Myocyte (in vitro differentiated cells): ENCODE results near the gene AUTS2. TPM values are rescaled to one million over a fixed set of nuclear protein-coding genes. Genes with fewer than 3 reads are reported as not detected.

Experiments used
- DNase-seq: peaks from one replicate; pipeline ENCODE4 v3.0.0-alpha.2; 2012; ENCODE audit warnings: low read depth
- total RNA-seq: library from RNA; depleted of rRNA; stranded (reverse); fragments of >200 nt; gene quantifications from 2 replicates; pipeline ENCODE4 v1.2.3, GENCODE V29; 2014

The AUTS2 gene
- total RNA-seq, 1 donor from 2014 or later: 4.4 TPM

DNA sequence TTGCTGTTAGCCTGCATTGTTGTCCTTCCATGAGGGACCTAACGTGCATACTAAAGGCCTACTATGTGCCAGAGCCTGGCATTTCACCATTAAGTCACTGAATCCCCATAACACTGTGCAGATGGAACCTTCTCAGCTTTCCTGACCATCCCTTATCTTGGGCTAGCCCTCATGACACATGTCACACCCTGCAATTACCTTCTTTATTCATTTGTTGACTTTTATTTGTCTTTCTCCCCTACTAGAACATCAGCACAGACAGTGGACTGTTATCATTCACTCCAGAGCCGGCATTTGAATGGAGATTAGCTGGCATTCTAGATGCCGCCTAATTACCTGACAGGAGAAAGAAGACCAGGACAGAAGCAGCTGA is 1062.5 kb downstream of the AUTS2 start:
- DNase-seq: no peak

GRCh38 chr7:70663680-70664079 is 1065.4 kb downstream of the AUTS2 start:
- no peak for DNase-seq

DNA sequence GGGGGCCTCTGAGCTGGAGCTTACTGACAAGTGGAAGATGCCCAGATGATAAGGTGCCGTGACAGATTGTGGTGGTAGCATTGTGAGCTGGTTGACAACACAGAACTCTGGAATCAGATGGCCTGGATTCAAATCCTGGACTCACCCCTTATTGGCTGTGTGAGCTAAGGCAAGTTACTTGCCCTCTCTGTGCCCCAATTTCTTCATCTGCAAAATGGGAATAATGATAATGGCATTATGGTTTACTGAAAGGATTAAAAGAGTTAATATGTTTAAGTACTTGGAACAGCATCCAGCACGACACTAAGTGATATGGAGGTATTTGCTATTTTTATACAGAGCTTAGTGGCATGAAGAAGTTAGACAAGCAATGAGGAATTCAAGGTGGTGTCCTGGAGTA is 1067.7 kb downstream of the AUTS2 start:
- DNase-seq: no peak

GRCh38 chr7:70667406-70667805 is 1069.1 kb downstream of the AUTS2 start:
- no peak for DNase-seq

- DNase-seq: peak; percentile 88
Observed at GRCh38 chr7:70668606-70669358, 1070.5 kb downstream of the AUTS2 start.

DNA sequence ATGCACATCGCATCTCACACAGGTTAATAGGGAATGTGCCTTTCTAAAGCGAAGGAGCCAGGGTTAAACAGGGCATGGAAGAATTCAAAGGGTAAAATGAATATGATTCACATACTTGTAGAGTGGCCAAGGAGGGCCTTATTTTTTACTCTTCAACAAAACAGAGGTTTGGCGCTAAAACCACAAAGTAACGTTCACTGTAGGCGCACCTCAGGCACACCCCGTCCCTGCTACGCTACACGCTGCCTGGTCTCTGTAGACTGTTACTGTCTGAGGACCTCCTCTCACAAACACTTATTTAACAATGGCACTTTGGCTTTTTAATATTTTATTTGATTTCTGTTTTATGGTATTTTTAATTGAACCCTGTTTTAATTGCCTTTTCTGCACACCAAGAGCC is 1071.6 kb downstream of the AUTS2 start:
- no peak for DNase-seq

GRCh38 chr7:70670288-70670687 is 1072.0 kb downstream of the AUTS2 start:
- no peak for DNase-seq

- DNase-seq: no peak
Observed at GRCh38 chr7:70673778-70674570, 1075.7 kb downstream of the AUTS2 start.

DNA sequence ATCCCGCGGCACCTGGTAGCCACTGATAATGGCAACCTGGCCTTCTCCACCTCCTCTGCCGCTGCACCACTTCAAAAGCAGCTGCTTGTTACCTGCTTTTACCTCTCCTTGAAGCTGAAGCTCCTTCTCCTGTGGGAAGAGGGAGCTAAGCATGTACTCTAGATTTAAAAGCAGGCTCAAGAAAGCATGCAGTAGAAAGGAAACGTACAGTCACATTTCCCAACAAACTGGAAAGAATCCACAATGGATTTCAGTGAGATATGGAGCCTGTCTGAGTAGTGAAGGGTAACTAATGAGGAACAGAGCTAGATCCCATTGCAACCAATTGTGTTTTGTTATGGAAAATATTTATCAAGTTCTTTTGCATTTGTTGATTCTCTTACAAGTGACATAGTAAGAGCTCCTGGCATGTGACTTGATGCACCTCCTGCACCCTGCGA is 1076.3 kb downstream of the AUTS2 start:
- no peak for DNase-seq

GRCh38 chr7:70676243-70676642 is 1078.0 kb downstream of the AUTS2 start:
- DNase-seq: no peak

GRCh38 chr7:70678621-70679251 is 1080.5 kb downstream of the AUTS2 start:
- peak; percentile 63 for DNase-seq

DNA sequence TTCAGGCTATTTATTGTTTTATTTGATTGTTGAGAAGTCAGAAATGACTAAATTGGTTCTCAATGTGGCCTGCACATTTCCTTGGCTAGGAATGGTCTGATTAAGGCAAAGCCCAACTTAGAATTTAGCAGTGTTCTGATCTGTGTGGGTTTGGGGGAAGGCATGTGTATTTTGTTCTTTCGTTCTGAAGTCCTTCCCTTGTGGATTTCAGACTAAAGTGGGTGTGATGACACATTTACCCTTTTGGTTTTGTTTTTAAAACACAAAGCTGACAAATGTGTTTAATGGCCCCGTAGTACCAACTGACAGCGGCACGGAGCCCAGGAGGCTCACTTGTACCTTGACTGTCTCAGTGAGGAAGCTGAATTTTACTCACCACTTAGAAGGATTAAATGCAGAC is 1081.4 kb downstream of the AUTS2 start:
- DNase-seq: no peak

GRCh38 chr7:70680306-70680705 is 1082.0 kb downstream of the AUTS2 start:
- no peak for DNase-seq

DNA sequence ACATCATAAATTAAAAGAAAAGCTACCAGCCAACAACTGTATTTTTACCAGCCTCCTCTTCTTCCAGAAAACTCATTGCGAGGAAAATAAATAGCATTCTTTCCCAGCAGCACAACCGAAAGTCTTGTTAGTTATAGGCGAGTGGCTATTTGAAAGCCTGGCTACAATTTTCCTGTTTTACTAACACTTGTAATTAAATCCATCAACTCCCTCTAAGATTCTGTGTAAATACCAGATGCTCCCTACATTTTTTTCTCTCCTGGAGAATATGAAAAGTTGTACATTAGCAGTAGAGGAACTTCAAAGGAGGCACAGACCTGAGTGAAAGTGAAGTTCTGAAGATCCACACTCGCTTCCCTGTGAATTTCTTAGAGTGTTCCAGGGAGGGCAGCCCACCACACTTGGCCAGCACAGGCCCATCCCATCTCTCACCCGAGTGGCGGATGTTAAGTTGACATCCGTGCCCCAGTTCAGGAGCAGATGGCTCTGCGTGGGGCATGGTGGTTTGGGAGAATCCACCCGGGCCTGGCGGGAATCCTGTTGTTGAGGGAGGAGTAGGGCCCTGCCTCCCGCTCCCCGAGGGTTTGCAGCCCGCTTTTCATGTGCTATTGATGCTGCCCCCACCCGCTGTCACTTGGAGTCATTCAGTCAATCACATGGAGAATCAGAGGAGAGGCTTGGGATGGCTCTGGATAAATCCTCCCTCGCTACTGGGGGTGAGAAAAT is 1082.6 kb downstream of the AUTS2 start:
- no peak for DNase-seq

- no peak for DNase-seq
Observed at GRCh38 chr7:70681469-70682350, 1083.4 kb downstream of the AUTS2 start.

GRCh38 chr7:70684173-70684572 is 1085.9 kb downstream of the AUTS2 start:
- DNase-seq: no peak

- peak; percentile 82 for DNase-seq
Observed at GRCh38 chr7:70693321-70693685, 1095.0 kb downstream of the AUTS2 start.

DNA sequence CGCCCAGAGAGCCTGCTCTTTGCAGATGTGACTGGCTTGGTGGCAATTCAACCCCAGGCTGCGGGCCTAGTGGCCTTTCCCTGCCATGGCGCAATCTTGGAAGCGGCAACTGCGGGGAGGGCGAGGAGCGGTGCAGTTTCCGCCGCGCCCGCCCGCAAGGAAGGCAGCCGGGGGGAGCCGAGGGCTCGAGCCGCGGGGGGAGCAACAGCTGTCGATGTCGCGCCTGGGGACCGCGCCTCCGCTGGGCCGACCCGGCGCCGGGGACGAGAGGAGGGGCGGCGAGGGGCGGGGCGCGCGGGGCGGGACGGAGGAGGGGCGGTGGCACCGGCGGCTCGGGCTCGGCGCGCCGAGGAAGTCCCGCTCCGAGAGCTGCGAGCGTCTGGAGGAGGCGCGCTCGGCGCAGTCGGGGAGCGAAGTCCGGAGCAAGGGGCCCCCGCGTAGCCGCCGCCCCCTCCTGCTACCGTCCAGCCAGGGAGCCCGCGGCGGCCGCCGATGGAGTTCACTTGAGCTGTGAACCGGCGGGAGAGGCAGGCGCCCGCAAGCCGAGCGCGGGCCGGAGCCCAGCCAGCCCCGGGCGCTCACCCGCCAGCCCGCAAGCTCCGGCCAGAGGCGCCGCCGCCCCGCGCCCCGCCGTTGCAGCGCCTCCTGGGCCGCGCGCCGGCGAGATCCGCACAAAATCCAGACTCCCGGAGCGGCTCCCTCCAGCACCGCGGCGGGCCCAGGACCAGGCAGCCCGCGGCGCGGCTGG is 1095.6 kb downstream of the AUTS2 start:
- peak; percentile 93 for DNase-seq

- peak; percentile 68 for DNase-seq
Observed at GRCh38 chr7:70694434-70694970, 1096.2 kb downstream of the AUTS2 start.
